Fibroblast of mammary gland (primary cell): ENCODE measurements around the gene LHX5.

Experiments used
- DNase-seq: peaks from one replicate; pipeline ENCODE4 v3.0.0-alpha.2; 2010; ENCODE audit warnings: low read depth
- H3K4me3 ChIP-seq: 2 replicates; pipeline ENCODE4 v1.5.1; 2011; ENCODE audit warnings: low read depth, mild to moderate bottlenecking, low read length, moderate library complexity; ENCODE audit not compliant: control insufficient read depth
- TF ChIP-seq, protein P1 (sequence below): conservative IDR thresholded peaks from 2 replicates; pipeline ENCODE4 v1.5.1; 2011; ENCODE audit warnings: low read depth, low read length, inconsistent platforms; ENCODE audit not compliant: control insufficient read depth, insufficient read depth

Gene LHX5

GRCh38 chr12:113466454-113467141, 5.1 kb downstream of the LHX5 start:
- TF ChIP-seq, protein P1, sequence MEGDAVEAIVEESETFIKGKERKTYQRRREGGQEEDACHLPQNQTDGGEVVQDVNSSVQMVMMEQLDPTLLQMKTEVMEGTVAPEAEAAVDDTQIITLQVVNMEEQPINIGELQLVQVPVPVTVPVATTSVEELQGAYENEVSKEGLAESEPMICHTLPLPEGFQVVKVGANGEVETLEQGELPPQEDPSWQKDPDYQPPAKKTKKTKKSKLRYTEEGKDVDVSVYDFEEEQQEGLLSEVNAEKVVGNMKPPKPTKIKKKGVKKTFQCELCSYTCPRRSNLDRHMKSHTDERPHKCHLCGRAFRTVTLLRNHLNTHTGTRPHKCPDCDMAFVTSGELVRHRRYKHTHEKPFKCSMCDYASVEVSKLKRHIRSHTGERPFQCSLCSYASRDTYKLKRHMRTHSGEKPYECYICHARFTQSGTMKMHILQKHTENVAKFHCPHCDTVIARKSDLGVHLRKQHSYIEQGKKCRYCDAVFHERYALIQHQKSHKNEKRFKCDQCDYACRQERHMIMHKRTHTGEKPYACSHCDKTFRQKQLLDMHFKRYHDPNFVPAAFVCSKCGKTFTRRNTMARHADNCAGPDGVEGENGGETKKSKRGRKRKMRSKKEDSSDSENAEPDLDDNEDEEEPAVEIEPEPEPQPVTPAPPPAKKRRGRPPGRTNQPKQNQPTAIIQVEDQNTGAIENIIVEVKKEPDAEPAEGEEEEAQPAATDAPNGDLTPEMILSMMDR: no peak
- DNase-seq: no peak
- no peak overlapping the region for H3K4me3 ChIP-seq

DNA sequence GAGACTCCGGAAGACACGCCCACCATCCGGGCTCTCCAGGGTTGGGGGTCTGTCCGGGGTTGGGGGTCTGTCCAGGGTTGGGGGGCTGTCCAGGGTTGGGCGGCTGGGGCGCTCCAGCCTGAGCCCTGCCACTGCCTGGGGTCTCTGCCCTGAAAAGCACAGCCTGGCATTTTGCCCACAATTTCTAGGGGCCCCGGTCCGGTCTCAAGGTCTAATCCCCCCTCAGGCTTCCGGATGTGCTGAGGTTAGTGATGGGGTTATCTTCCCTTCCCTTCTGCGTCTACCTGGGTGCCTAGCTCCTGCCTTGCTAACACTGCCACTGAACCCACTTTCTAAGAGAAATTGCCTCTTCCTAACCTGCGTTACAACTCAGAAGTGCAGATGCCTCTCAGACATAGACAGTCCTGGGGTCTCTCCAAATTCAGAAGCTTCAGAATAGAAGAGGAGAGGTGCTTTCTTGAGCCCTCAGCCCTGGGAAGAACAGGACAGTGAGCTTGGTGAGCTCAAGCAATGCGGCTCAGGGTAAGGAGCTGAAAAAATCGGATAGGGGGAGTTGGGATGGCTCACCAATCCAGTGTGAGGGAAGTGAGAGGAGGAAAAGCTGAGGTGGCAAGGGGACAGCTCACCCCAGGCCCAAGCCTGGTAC, 5.7 kb downstream of the LHX5 start:
- DNase-seq: no peak
- no peak overlapping the region for H3K4me3 ChIP-seq
- TF ChIP-seq, protein P1: no peak

GRCh38 chr12:113464852-113465719, 6.6 kb downstream of the LHX5 start:
- no peak for DNase-seq
- TF ChIP-seq, protein P1: no peak
- no peak overlapping the region for H3K4me3 ChIP-seq

DNA sequence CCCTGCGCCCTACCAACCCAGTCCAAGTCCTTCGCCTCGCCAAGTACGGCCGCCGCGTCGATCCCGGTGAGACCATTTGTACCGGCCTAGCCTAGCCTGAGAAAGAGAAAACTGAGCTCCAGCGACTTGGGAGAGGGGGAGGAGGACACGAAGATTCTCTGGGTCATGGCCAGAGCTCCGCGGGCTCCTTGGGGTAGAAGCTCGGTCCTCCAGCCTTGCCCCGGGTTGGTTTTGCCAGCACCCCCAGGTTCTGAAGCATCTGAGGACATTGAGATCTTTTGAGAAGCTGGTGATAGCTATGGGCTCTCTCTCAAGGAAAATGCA, 7.3 kb downstream of the LHX5 start:
- TF ChIP-seq, protein P1: no peak
- DNase-seq: no peak
- no peak overlapping the region for H3K4me3 ChIP-seq

DNA sequence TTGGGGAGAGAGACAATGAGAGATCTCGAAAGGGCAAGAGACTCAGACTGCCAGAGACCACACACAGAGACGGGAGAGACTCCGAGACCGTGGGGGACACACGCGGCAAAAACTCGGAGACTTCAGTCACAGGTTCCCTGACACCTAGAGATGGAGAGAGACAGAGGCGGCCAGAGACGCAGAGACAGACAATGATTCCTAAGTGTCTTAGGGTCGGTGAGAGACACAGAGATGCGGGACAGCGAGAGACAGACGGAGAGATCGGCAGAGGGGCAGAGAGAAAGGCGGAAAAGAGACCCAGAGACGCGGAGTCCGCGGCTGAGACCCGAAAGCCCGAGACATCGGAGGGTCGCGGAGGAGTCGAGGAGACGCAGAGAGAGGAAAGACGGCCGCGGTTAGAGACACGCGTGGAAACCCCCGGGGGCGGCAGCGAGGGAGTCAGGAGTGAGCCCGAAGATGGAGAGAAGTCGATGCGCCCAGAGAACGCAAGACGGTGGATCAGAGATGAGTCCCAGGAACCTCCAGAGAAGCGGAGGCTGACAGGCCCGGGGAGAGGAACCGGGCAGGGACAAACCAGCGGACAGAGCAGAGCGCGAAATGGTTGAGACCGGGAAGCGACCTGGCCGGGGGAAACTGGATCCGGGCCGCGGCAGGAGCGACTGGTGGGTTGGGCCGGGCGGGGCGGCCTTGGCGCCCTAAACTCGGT, 7.8 kb downstream of the LHX5 start:
- H3K4me3 ChIP-seq: no peak overlapping the region
- TF ChIP-seq, protein P1: no peak
- DNase-seq: no peak

GRCh38 chr12:113462998-113463745, 8.5 kb downstream of the LHX5 start:
- TF ChIP-seq, protein P1: no peak
- DNase-seq: no peak
- no peak overlapping the region for H3K4me3 ChIP-seq
